ENCODE measurements around the gene ZNF837. TPM values are rescaled to one million over a fixed set of nuclear protein-coding genes. Genes with fewer than 3 reads are reported as not detected.
A peak's percentile ranks its signal among the peaks of the same experiment; 100 is the strongest.
"Not testable (repeated sequence)": the region's sequence is repeated elsewhere in the genome, so short reads cannot be mapped to it uniquely, and the experiment has no call there.

Gene ZNF837
- total RNA-seq, 2 donors from 2014 or later: 1.8 to 2.6 TPM

GRCh38 chr19:58409010-58409790, 28.4 kb upstream of the ZNF837 start:
- intact Hi-C loops (cut with DNase I): no loop called here
- Histone ChIP-seq H3K36me3 (no peaks in the 10 kb centered on the region), H3K9me3 (no peaks in the 10 kb centered on the region), H3K4me1 (no peaks in the 10 kb centered on the region), H3K9ac (ENCODE audit: low read depth in 2 of 2, low read length in 2 of 2) (peak overlapping the region; percentile 80 to 89), H3K27ac (peak overlapping the region; percentile 85), H3K4me3 (peak overlapping the region; percentile 87), H3K27me3 (no peaks in the 10 kb centered on the region)
- TF ChIP-seq CTCF (IDR thresholded peaks at IDR 0.05): no peak
- DNase-seq: no peak

GRCh38 chr19:58408152-58409009, 27.6 kb upstream of the ZNF837 start, which contains the start of gene ZNF584:
ZNF584 (plus strand) TSS chr19:58408649; CDS start chr19:58409148, 499 bp downstream.
- DNase-seq: peak; percentile 97
- intact Hi-C loops (cut with DNase I): no loop called here

GRCh38 chr19:58407658-58408151, 26.9 kb upstream of the ZNF837 start:
- Histone ChIP-seq H3K9me3 (no peaks in the 10 kb centered on the region), H3K27ac (peak overlapping the region; percentile 85), H3K4me1 (no peaks in the 10 kb centered on the region), H3K4me3 (peak overlapping the region; percentile 87), H3K36me3 (no peaks in the 10 kb centered on the region), H3K9ac (ENCODE audit: low read depth in 2 of 2, low read length in 2 of 2) (peak overlapping the region; percentile 89 to 90), H3K27me3 (no peaks in the 10 kb centered on the region)
- DNase-seq: no peak
- TF ChIP-seq CTCF (IDR thresholded peaks at IDR 0.05): no peak
- intact Hi-C loops (cut with DNase I): no loop called here

More at GRCh38 chr19:58408152-58409009, 27.6 kb upstream of the ZNF837 start, which contains the start of gene ZNF584:
- H3K4me1 ChIP-seq: no peaks in the 10 kb centered on the region
- no peaks in the 10 kb centered on the region for H3K27me3 ChIP-seq
- H3K27ac ChIP-seq: peak within 1 kb of the TSS; percentile 85
- peak within 1 kb of the TSS; percentile 87 for H3K4me3 ChIP-seq
- H3K9me3 ChIP-seq: no peaks in the 10 kb centered on the region
- TF ChIP-seq CTCF (IDR thresholded peaks at IDR 0.05): no peak
- peak within 1 kb of the TSS; percentile 89 to 90 for H3K9ac ChIP-seq (ENCODE audit: low read depth in 2 of 2, low read length in 2 of 2)
- no peaks in the 10 kb centered on the region for H3K36me3 ChIP-seq

GRCh38 chr19:58406818-58407657, 26.2 kb upstream of the ZNF837 start:
- no peak for DNase-seq
- TF ChIP-seq CTCF (IDR thresholded peaks at IDR 0.05): no peak
- H3K27me3 ChIP-seq: no peaks in the 10 kb centered on the region

GRCh38 chr19:58403920-58404478, 23.2 kb upstream of the ZNF837 start:
- DNase-seq; intact Hi-C loops (cut with DNase I); H3K4me1 ChIP-seq; H3K27me3 ChIP-seq; H3K4me3 ChIP-seq; H3K36me3 ChIP-seq; H3K9me3 ChIP-seq; H3K27ac ChIP-seq; H3K9ac ChIP-seq (ENCODE audit: low read depth in 2 of 2, low read length in 2 of 2): not testable (repeated sequence)

More at GRCh38 chr19:58406818-58407657, 26.2 kb upstream of the ZNF837 start:
- peak overlapping the region in 1 of 2 donors; percentile 89 for H3K9ac ChIP-seq (ENCODE audit: low read depth in 2 of 2, low read length in 2 of 2)
- H3K9me3 ChIP-seq: no peaks in the 10 kb centered on the region
- H3K27ac ChIP-seq: no peak overlapping the region
- peak overlapping the region; percentile 87 for H3K4me3 ChIP-seq
- no peaks in the 10 kb centered on the region for H3K4me1 ChIP-seq
- H3K36me3 ChIP-seq: no peaks in the 10 kb centered on the region
- intact Hi-C loops (cut with DNase I): no loop called here

Measured in colonic mucosa (tissue), 4 donors.